IPS-15b (cell line): ENCODE results near the gene EMB.
"Not testable (repeated sequence)": the region's sequence is repeated elsewhere in the genome, so short reads cannot be mapped to it uniquely, and the experiment has no call there.

Source experiments
- H3K27me3 ChIP-seq: one replicate; pipeline ENCODE4 v1.6.1; 2013; ENCODE audit warnings: low read length; ENCODE audit not compliant: control insufficient read depth, insufficient read depth
- H3K36me3 ChIP-seq: one replicate; pipeline ENCODE4 v1.6.1; 2013; ENCODE audit warnings: low read length; ENCODE audit not compliant: control insufficient read depth, insufficient read depth
- H3K4me1 ChIP-seq: one replicate; pipeline ENCODE4 v1.6.1; 2013; ENCODE audit warnings: mild to moderate bottlenecking, low read length; ENCODE audit not compliant: control insufficient read depth, insufficient read depth
- H3K4me3 ChIP-seq: one replicate; pipeline ENCODE4 v1.5.1; 2013; ENCODE audit warnings: low read depth, low read length
- H3K9ac ChIP-seq: one replicate; pipeline ENCODE4 v1.6.1; 2013; ENCODE audit warnings: low read depth, mild to moderate bottlenecking, low read length
- H3K9me3 ChIP-seq: one replicate; pipeline ENCODE4 v1.6.1; 2013; ENCODE audit warnings: mild to moderate bottlenecking, low read length; ENCODE audit not compliant: control insufficient read depth, insufficient read depth

Gene EMB

DNA sequence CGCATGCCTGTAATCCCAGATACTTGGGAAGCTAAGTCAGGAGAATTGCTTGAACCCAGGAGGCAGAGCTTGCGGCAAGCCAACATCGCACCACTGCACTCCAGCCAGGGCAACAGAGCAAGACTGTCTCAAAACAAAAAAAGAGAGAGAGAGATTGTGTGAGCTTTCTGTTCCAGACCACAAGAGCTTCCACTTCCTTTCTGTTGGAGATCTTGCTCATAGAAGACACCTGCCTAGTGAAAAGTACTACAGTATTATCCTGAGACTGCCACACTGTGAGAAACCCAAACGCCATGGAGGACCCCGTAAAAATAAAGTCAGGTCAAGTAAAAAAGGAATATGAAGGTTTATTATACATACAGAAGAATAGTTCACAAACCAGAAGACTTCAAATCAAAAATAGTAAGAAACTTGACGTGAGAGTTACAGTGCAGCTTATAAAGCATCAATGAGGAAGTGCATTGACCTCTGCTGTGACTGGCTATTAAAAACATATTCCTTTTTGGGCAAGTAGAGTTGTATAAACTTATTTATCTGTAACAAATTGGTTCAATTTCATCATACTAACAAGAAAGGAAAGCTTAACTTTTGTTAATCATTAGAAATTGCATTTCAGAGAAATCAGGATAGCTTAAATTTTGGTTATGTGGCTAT, 4.3 kb upstream of the EMB start:
- Histone ChIP-seq H3K9me3 (no peaks in the 10 kb centered on the region), H3K27me3 (no peaks in the 10 kb centered on the region), H3K4me1 (no peaks in the 10 kb centered on the region), H3K4me3 (no peak overlapping the region), H3K9ac (no peak overlapping the region), H3K36me3 (no peaks in the 10 kb centered on the region)

DNA sequence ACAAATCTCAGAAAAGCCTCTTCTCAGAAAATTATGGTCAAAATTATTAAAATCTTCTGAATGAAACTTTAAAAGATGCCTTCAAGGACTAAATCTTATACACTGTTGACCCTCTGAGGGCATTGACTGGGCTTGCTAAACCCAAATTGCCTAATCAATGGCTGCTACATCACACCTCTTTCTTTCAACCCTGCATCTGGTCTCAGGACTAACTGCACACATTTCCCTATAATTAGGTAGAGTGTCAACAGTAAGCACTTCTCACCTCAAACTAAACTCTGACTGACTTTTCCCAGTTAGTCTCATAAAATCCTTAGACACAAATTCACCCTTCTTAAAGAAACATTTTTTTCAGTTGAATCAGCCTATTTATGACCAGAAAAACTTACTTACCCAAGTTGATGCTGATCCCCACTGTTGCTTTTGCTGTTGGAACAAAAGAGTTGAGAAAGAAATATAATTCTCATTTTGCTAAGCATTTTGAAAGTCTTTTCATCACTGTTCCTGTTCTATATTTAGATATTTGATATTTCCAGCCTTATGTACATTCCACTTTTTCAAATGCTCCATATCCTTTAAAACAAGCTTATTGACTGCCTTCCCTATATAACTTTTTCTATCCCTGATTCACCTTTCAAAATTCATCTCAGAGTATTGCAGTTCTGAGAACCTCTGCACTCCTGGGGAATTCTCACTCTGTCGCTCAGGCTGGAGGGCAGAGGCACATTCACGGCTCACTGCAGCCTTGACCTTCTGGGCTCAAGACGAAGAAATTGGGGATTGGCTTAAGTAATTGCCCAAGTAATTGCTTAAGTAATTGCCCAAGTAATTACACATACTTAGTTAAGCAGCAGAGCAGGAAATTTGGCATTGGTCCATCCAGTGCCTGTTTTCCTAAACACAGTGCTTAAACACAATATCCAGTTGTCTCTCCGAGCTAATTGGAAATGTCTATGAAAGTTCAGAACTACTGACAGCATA, 1.8 kb upstream of the EMB start:
- not testable (repeated sequence) for H3K4me1 ChIP-seq, H3K9me3 ChIP-seq, H3K4me3 ChIP-seq, H3K27me3 ChIP-seq, H3K36me3 ChIP-seq, H3K9ac ChIP-seq

DNA sequence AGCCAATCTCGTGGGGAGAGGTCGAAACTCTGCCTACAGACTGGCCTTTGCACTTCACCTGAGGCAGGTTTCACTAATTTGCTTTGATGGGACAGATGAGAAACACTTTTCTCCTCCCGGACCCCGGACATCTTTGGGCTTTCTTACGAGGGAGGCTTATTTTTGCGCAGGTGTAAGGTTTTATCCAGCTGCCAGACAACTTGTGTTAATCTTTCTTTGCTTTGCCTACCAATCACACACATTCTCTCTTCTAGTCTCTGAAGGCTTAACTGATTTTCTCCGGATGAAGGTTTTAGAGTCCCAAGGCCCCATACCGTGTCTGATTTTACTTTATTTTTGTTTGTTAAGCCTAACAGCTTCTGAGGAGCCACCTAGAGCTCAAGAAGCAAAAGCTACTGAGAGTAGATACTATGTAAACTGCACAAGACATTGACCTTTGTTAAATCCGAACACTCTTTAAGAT, 436 bp upstream of the EMB start:
- no peaks in the 10 kb centered on the region for H3K9me3 ChIP-seq
- no peaks in the 10 kb centered on the region for H3K4me1 ChIP-seq
- peak overlapping the region; percentile 79 for H3K9ac ChIP-seq
- H3K4me3 ChIP-seq = peak overlapping the region; percentile 77
- no peaks in the 10 kb centered on the region for H3K27me3 ChIP-seq
- no peaks in the 10 kb centered on the region for H3K36me3 ChIP-seq

DNA sequence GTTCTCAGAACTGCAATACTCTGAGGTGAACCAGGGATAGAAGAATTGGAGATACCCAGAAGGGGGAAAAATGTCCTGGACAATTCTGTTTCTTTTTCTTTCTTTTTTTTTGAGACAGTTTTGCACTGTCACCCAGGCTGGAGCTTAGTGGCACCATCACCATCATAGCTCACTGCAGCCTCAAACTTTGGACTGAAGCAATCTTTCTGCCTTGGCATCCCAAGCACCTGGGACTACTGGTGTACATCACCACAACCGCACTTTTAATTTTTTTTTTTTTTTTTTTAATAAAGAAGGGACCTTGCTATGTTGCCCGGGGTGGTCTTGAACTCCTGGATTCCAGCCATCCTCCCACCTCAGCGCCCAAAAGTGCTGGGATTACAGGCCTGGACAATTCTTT, 1.9 kb downstream of the EMB start:
- Histone ChIP-seq H3K9ac (no peak overlapping the region), H3K4me3 (no peak overlapping the region), H3K27me3 (no peaks in the 10 kb centered on the region), H3K9me3 (no peaks in the 10 kb centered on the region), H3K36me3 (no peaks in the 10 kb centered on the region), H3K4me1 (no peaks in the 10 kb centered on the region)

DNA sequence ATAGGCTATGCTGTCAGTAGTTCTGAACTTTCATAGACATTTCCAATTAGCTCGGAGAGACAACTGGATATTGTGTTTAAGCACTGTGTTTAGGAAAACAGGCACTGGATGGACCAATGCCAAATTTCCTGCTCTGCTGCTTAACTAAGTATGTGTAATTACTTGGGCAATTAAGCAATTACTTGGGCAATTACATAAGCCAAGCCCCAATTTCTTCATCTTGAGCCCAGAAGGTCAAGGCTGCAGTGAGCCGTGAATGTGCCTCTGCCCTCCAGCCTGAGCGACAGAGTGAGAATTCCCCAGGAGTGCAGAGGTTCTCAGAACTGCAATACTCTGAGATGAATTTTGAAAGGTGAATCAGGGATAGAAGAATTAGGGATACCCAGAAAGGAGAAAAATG, 3.0 kb downstream of the EMB start:
- H3K27me3 ChIP-seq, H3K9me3 ChIP-seq, H3K4me3 ChIP-seq, H3K9ac ChIP-seq, H3K4me1 ChIP-seq, H3K36me3 ChIP-seq: not testable (repeated sequence)

DNA sequence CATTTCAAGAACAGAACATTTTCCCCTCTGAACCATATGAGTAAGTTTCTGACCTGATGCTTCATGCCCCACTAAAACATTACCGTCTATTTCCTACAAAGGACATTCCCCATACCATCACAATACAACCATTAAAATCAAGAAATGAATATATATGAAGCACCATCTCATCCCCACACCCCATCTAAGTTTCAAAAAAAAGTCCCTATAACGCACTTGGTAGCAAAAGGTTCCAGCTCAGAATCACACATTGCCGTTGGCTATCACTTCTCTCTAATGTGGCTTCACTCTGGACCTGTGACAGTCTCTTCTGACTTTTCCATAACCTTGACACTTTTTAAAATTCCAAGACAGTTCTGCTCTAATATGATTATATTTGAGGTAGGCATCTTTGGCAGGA, 5.9 kb downstream of the EMB start:
- Histone ChIP-seq H3K36me3 (no peaks in the 10 kb centered on the region), H3K4me1 (no peaks in the 10 kb centered on the region), H3K27me3 (no peaks in the 10 kb centered on the region), H3K9ac (no peak overlapping the region), H3K9me3 (no peaks in the 10 kb centered on the region), H3K4me3 (no peak overlapping the region)

DNA sequence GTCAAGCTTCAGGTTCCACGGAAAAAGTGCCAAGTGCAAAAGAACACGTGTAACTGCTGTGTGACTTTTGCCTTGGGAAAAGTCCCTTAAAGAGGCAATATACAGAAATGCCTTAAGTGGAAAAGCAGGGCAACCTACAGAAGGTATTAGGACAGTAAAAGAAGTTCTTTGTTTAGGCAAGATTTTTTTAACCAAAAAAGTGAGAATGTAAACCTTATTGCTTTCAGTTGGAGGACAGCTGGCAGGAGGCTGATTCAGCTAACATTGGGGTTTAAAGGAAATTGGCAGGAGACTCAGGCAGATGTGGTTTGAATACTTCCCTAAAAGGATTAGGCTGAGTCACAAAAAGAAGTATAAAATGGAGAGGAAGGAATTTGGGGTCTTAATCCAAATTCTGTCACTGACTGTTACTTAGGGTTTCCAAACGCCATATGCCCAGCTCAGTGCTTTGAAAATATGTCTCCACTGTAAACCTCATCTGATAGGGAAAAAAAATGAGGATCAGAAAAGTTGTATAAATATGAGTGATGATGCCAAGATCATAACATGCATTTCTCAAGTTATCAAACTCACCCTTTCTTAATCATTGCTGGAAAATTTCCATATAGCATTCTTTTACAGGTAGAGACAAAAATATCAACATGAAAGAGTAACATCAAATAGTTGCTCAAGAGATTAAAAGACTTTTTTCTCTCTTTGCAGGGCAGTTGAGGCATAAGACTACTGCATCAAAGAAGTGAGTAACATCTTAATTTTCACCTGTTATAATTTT, 9.8 kb downstream of the EMB start:
- not testable (repeated sequence) for H3K4me3 ChIP-seq, H3K27me3 ChIP-seq, H3K9ac ChIP-seq, H3K4me1 ChIP-seq, H3K36me3 ChIP-seq, H3K9me3 ChIP-seq

DNA sequence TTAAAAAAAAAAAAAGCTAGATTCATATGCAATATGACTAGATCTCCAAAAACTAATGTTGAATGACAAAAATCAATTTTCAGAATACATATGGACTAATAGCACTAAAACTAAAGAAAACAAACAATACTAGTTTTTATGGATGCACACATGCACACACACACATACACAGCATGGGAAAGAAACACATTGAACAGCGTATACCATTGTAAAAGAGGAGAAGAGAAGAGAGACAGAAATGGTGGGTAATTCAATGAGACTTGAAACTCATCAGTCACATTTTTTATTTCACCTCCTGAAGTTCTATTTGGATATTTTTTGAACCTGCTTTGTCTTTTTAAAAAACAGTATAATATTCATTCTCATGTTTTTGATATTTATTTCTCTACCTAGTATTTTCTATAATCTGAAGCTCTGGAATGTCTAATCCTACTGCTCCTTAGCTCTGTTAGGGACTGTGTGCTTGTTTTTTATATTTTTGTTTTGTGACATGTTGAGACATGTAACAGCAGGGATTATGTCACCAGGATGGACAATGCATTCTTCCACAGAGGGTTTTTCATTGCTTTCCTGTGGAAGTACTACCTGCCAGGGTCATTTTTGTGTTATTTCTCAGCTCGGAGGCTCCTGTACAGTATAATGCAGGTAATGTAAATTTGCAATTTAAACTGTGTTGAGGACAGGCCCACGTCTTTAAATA, 17.8 kb downstream of the EMB start:
- not testable (repeated sequence) for H3K9ac ChIP-seq, H3K36me3 ChIP-seq, H3K4me1 ChIP-seq, H3K4me3 ChIP-seq, H3K9me3 ChIP-seq, H3K27me3 ChIP-seq

DNA sequence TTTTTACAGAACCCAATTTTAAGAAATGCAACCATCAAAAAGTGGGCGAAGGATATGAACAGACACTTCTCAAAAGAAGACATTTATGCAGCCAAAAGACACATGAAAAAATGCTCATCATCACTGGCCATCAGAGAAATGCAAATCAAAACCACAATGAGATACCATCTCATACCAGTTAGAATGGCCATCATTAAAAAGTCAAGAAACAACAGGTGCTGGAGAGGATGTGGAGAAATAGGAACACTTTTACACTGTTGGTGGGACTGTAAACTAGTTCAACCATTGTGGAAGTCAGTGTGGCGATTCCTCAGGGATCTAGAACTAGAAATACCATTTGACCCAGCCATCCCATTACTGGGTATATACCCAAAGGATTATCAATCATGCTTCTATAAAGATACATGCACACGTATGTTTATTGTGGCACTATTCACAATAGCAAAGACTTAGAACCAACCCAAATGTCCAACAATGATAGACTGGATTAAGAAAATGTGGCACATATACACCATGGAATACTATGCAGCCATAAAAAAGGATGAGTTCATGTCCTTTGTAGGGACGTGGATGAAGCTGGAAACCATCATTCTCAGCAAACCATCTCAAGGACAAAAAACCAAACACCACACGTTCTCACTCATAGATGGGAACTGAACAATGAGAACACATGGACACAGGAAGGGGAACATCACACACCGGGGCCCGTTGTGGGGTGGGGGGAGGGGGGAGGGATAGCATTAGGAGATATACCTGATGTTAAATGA, 19.7 kb downstream of the EMB start:
- H3K9ac ChIP-seq, H3K9me3 ChIP-seq, H3K4me3 ChIP-seq, H3K4me1 ChIP-seq, H3K36me3 ChIP-seq, H3K27me3 ChIP-seq: not testable (repeated sequence)

DNA sequence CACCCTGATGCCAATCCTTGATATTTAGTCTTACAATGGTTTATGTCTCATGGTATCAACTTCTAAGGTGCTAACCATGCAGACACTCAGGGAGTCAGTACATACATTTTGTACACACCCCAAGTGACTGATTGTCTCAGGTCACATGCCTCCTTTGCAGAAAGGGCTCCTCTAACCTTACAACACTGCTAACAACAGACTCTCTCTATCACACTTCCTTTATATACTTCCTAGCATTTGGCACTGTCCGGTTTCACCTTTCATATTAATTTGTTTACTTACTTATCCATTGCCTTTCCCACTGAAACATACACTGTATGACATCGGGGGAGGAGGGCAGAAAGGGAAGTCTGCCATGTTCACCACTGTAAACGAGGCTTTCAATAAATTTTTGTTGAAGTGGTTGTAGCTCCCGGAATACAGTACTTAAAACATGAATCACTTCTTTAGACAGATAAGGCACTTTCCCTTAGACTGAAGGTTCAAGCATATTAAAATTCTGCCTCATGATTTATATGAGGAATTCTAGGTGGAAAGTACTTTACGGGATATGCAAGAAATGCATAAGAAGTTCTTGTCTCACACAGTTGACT, 20.6 kb downstream of the EMB start:
- H3K27me3 ChIP-seq = no peaks in the 10 kb centered on the region
- no peaks in the 10 kb centered on the region for H3K4me1 ChIP-seq
- H3K9me3 ChIP-seq = no peaks in the 10 kb centered on the region
- H3K9ac ChIP-seq = no peak overlapping the region
- no peaks in the 10 kb centered on the region for H3K36me3 ChIP-seq
- H3K4me3 ChIP-seq = no peak overlapping the region
